GM19455 (cell line): ENCODE measurements around the gene PLCB2.

Experiments used
- ATAC-seq: cut with Tn5 transposase; IDR thresholded peaks from one replicate; pipeline ENCODE4 v1.9.1; 2021; ENCODE audit not compliant: unreplicated experiment

Gene PLCB2

DNA sequence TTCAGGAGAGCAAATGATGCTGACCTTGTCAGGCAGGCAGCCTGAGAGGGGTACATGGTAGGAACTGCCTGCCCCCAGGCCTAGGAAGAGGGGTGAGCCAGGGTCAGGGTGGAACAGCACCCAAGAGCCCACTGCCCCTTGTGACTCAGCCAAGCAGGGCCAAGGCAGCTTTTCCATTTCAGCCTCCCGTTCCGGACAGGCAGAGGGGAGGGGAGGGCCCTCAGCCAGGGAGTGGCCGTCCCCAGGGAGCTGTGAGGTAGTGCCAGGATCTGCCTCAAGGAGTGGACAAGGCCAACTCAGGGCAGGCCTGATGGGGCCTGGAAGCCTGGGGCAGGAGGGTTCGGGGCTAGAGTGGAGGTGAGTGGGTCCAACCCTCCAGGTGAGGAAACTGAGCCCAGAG, 19.8 kb downstream of the PLCB2 start:
- ATAC-seq: no peak

DNA sequence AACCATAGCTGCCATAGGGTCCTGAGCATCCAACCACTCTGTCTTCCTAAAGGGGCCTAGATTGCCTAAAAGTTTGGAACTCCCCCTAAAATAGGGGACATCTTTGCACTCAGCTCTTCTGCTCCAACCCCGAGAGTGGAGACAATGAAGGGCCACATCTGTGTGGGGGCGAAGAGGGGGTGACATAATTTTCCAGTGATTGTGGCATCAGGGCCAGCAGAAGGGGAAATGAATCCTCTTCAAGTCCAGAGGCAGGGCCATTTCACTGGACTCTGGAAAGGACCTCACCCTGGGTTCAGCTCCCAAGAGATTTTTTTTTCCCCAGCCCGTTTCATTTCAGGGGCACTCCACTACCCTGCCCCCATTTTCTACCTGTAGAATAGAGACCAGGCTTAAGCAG, 20.2 kb downstream of the PLCB2 start:
- no peak for ATAC-seq

DNA sequence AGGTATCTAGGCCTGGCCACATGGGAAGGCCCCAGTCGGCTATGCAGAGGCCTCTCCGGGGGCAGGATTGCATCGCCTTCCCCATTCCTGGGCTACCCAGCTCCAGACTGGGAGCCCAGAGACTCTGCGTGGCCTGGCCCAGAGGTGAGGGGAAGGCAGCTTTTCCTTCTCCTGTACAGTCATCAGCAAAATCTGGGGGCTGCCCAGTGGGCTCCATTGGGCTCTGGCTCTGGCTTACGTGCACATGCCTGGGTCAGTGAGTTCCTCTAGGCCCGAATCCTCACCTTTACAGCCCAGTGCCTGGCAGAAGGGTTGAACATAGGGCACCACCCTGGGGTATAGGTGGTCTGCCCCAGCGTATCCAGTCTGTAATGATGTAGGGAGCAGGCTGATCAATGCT, 20.9 kb downstream of the PLCB2 start:
- ATAC-seq: no peak

GRCh38 chr15:40286061-40286532, 21.6 kb downstream of the PLCB2 start:
- ATAC-seq: no peak

GRCh38 chr15:40285554-40286011, 22.2 kb downstream of the PLCB2 start:
- no peak for ATAC-seq

GRCh38 chr15:40285151-40285550, 22.6 kb downstream of the PLCB2 start:
- no peak for ATAC-seq

DNA sequence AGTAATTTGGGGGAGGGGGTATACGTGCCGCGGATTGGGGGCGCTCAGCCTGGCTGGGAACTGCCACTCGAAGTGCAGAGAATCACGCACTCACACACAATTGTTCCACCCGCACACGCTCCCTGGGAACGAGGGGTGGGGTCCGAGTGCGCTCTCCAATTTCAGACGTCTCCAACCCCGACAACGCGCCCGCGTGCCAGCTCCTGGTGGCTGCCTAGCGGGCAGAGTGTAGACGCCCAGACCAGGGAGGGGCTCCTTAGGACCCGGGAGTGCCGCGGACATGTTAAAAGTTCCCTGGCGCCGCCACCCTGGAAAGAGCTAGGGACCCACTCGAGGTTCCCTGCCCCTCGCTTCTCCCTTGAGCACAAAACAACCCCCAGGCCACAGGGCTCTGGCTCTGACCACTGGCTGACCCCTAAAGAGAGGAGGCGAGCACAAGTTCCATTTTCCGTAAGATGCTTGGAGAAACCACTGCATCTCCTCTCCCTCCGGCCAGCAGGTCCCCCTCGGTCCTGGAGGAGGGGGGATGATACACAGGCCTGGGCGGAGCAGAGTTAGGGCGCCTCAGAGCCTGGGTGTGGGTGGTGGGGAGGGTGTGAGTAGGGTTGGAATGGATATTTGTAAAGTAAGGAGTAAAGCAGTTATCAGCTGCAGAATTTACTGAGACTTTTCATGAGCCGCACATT, 24.0 kb downstream of the PLCB2 start:
- no peak for ATAC-seq

DNA sequence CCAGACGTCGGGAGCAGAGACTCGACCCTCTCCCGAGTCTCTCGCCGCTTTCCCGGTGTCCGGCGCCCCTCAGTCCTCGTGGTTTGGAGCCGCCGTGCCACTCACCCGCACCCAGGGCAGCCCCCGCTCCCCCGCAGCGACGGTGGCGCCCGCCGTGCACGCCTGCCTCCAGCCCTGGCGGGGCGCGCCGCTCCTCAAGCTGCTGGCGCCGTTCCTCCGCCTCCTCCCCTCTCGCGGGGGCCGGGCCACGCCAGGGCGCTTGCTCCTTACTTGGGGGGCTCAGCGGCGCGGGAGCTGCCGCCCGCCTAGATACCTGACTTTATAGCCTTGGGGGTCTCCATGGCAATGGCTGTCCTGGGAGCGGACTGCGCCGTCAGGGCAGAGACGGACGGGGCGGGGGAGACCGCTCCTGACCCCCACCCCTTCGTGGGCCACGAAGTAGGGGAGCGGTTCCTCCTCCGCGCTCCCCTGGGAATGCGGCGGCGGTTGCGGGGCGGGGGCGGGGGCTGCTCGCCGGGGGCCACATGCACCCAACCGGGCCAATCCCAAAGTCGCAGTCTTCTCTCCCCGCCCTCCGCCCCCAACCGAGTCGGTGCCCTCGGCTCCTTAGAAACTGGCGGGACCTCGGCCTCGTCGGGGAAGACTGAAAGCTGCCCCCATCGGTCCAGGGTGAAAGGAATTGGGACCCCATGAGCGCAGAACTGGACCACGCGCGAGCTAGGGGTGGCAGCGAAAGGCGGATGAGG, 24.7 kb downstream of the PLCB2 start, which contains the start of gene ANKRD63:
Gene ANKRD63 (minus strand): TSS at position 196 of the 746 bp plus-strand sequence. CDS start 478 bp downstream, outside the sequence.
- no peak for ATAC-seq

DNA sequence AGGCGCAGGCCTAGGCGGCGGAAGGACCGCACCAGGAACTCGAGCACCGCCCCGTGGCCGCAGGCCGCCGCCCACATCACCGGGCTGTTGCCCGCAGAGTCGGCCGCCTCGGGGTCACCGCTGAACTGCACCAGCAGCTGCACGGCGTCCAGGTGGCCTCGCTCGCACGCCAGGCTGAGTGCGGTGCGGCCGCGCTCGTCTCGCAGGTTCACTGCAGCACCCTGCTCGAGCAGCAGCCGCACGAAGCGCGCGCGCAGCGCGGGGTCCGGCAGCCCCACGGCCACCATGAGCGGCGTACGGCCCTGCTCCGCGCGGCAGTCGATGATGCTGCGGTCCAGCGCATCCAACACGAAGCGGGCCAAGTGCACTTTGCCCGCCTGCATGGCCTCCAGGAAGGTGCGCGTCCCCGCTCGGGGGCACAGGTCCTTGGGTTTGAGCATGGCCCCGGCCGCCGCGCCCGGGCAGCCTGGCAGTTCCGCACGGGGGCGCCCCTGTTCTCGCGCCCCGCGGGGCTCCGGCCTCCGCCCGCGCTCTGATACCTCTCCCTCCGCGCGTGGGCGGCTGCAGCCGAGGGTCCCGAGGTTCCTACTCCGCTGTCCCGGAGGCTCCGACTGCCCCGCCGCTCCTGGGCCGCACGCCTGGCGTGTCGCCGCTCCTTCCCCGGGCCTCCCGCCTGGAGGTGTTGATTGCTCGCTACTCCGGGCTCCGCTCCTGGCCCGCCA, 25.4 kb downstream of the PLCB2 start:
- no peak for ATAC-seq

GRCh38 chr15:40281801-40282146, 26.0 kb downstream of the PLCB2 start:
- ATAC-seq: no peak

- ATAC-seq: no peak
These were observed 26.5 kb downstream of the PLCB2 start for GRCh38 chr15:40281057-40281800.

- ATAC-seq: no peak
These were observed 27.3 kb downstream of the PLCB2 start for GRCh38 chr15:40280260-40281056.

DNA sequence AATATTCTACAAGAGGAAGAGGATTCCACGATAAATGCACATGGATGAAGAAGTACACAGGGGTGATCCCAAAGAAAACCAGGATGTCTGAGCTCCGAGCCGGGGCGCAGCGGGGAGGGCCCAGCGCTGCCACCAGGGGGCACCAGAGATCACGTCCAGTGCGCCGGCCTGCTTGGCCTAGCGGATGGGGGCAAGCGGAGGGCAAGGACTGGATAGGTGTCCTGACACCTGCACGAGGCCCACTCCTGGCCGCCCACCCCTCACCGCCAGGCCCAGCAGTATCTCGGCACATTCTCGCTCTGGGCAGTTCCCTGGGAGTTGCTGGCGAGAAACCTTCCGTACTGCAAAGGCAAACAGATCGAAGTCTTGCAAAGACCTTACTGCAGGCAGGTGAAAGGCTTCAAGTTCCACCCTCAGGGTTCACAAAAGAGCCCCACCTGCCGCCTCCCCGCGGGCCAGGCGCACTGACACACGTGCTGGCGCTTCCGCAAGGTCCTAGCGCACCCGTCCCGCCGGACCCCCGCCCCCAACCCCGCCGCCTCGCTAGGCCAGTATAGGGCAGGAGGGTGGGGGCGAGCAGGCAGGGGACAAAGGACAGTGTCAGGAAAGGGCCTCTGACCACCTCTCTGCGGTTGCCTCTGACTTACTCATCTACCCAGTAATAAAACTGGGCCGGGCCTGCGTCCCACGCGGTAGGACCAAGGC, 28.1 kb downstream of the PLCB2 start:
- ATAC-seq: no peak

DNA sequence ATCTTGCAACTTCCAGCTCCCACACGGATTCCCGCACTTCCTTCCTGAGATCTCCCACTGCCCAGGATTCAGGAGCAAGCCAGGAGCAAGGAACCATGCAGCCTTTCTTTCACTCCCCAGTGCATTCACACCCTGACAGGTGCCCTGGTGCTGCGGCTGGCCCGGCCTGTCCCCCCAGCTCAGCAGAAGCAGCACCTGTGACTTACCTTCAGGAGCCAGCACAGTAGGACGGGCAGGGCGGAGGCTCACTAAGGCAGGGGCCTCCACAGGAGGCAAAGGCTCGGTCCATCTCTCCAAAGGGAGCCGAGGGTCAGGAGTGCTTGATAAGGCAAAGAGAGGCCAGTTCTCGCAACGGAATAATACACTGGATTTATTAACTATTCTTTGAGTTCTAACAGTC, 29.7 kb downstream of the PLCB2 start:
- ATAC-seq: no peak

DNA sequence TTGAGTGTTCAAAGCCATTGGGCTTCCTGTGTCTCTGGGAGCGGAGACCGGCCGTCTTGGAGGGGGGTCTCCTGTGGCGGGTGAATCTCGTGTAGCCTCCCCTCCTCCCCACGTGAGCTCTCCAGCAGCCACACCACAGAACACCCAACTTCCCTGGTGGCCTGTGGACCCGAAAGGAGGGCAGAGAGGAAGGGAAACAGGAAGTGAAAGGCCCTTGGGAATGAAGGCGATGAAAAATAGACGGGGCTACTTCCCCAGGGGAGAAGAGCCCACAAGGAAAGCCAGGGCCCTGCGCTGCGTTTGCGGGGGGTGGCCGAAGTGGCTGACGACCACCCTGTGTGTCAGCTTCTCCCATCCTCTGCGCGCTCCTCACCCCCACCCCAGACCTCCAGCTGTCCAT, 30.3 kb downstream of the PLCB2 start:
- ATAC-seq: no peak

GRCh38 chr15:40276927-40277326, 30.8 kb downstream of the PLCB2 start:
- ATAC-seq: no peak

DNA sequence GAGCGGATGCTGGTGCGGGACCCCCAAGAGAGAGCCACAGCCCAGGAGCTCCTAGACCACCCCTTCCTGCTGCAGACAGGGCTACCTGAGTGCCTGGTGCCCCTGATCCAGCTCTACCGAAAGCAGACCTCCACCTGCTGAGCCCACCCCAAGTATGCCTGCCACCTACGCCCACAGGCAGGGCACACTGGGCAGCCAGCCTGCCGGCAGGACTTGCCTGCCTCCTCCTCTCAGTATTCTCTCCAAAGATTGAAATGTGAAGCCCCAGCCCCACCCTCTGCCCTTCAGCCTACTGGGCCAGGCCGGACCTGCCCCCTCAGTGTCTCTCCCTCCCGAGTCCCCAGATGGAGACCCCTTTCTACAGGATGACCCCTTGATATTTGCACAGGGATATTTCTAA, 31.8 kb downstream of the PLCB2 start:
- no peak for ATAC-seq

DNA sequence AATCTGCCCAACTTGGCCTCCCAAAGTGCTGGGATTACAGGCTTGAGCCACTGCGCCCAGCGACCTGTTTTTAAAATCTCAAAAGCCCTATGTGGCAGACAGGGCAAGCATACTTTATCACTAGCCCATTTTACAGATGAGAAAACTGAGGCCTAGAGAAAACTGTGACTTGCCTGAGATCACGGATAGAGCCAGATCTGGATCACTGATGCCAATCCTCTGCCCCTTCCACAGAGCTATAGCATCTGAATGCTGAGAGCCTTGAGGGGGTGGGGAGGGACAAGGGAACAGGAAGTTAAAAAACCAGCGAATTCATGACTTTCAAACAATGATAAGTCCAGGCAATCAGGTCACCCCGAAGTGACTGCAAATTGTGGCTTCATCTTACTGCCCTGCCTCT, 32.2 kb downstream of the PLCB2 start:
- ATAC-seq: no peak

DNA sequence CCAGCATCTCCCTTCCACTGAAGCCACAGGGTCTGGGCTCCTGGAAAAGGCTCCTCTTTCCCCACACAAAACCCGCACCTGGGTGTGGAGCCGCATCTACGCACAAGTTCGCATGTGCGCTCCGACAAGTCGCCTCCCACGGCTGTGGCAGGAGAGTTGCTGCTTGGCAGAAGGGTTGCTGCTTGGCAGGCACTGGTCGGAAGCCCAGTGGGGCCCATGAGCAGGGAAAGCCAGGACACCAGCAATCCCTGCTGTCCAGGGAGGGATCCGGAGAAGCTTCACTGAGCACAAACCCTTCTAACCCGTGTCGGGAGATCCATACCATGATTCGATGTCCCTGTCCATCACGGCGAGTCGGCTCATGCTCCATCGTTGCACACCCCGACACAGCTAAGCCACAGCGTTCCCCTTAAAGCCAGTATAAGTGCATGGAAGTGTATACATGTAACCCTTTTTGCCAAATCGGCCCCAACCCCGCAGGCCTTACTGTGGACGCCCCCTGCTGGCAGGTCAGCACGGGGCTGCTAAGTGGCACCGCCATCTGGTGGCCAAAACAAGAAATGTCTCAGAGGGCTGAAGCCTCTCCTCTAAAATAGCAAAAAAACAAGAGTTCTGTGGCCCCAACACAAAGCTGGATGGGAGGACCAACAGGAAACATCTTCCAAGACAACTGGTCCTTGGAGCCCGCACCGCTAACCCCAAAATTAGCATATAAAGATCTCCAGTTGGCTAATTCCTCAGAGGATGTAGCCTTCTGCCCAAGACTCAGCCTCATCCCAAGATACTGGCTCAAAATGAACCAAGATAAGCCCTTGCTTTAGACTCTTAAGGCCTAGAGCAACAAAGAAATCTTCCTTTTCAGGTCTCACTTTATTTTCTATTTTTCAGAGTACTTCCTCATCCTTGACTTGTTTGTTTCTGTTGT, 33.1 kb downstream of the PLCB2 start:
- no peak for ATAC-seq
